ENCODE results near the gene ABI3BP. TPM values are rescaled to one million over a fixed set of nuclear protein-coding genes. Genes with fewer than 3 reads are reported as not detected.

Gene ABI3BP
- total and polyA plus RNA-seq, 4 donors, result 21.9 to 87.5 (median 59.9) TPM

- Histone ChIP-seq H3K4me3 (no peak overlapping the region), H3K27ac (ENCODE audit: low read depth in 1 of 2, low read length in 1 of 2) (no peak overlapping the region), H3K4me1 (ENCODE audit: control insufficient read depth in 5 of 5, insufficient read depth in 5 of 5, low read length in 5 of 5) (peaks cover 0 to 5% (median 1%) of the 10 kb centered on the region in 5 donors), H3K27me3 (ENCODE audit: control insufficient read depth in 3 of 3, insufficient read depth in 3 of 3, low read length in 2 of 3) (no peaks in the 10 kb centered on the region), H3K36me3 (ENCODE audit: control insufficient read depth in 4 of 4, insufficient read depth in 4 of 4, low read length in 4 of 4) (no peaks in the 10 kb centered on the region), H3K9ac (ENCODE audit: insufficient read depth in 1 of 2, low read length in 2 of 2) (no peak overlapping the region), H3K9me3 (ENCODE audit: control insufficient read depth in 4 of 4, insufficient read depth in 3 of 4, low read length in 3 of 4) (no peaks in the 10 kb centered on the region)
- DNase-seq (no peak), ATAC-seq (ENCODE audit: insufficient read depth, low FRiP score) (no peak)
- WGBS, 2 donors, result 61 to 83% methylated on average over 5 of the region's 5 CpGs
- no peak for TF ChIP-seq CTCF (IDR thresholded peaks at IDR 0.05; ENCODE audit: control extremely low read depth, extremely low read depth)
These were observed 90.6 kb downstream of the ABI3BP start for GRCh38 chr3:100902572-100902971.

GRCh38 chr3:100900671-100901335, 92.4 kb downstream of the ABI3BP start:
- H3K9me3 ChIP-seq (ENCODE audit: control insufficient read depth in 4 of 4, insufficient read depth in 3 of 4, low read length in 3 of 4), result no peaks in the 10 kb centered on the region
- no peak overlapping the region for H3K4me3 ChIP-seq
- no peaks in the 10 kb centered on the region for H3K27me3 ChIP-seq (ENCODE audit: control insufficient read depth in 3 of 3, insufficient read depth in 3 of 3, low read length in 2 of 3)
- WGBS, 2 donors, result 64 to 80% methylated on average over 2 of the region's 2 CpGs
- no peak for ATAC-seq (ENCODE audit: insufficient read depth, low FRiP score)
- peaks cover 0 to 5% (median 1%) of the 10 kb centered on the region in 5 donors for H3K4me1 ChIP-seq (ENCODE audit: control insufficient read depth in 5 of 5, insufficient read depth in 5 of 5, low read length in 5 of 5)
- H3K36me3 ChIP-seq (ENCODE audit: control insufficient read depth in 4 of 4, insufficient read depth in 4 of 4, low read length in 4 of 4), result no peaks in the 10 kb centered on the region
- H3K27ac ChIP-seq (ENCODE audit: low read depth in 1 of 2, low read length in 1 of 2), result no peak overlapping the region
- no peak overlapping the region for H3K9ac ChIP-seq (ENCODE audit: insufficient read depth in 1 of 2, low read length in 2 of 2)
- TF ChIP-seq CTCF (IDR thresholded peaks at IDR 0.05; ENCODE audit: control extremely low read depth, extremely low read depth), result no peak
- no peak for DNase-seq

DNA sequence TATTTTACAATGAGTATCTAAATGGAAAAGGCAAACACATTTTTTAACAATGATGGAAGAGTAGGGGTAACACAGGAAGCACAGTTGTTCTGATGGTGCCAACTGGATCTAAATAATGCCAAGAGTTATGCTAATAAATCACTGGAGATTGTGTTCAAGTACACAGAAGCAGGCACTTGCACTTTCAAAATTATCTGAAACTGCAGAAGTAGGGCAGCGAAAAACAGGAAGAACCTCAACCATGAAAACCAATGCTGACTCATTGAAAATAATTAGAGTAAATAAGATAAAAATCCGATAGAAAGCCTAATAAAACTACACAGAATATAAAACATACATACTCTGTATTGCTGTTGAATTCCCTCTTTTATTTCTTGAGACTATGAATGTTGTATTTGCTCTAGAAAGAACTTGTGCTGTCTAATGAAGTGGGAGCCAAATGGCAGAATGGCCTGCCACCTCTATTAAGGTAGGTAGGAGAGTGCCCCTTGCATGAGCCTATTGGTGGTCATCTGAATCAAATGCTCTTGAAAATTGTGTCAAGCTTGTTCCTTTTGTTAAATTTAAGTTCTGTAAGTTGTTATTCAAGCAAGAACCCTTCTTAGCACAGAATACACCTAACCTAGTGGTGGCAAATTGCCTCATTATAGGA, 93.7 kb downstream of the ABI3BP start:
- WGBS, 2 donors, result 6 to 12% methylated on average over 2 of the region's 2 CpGs
- peaks cover 0 to 5% (median 1%) of the 10 kb centered on the region in 5 donors for H3K4me1 ChIP-seq (ENCODE audit: control insufficient read depth in 5 of 5, insufficient read depth in 5 of 5, low read length in 5 of 5)
- no peaks in the 10 kb centered on the region for H3K9me3 ChIP-seq (ENCODE audit: control insufficient read depth in 4 of 4, insufficient read depth in 3 of 4, low read length in 3 of 4)
- H3K9ac ChIP-seq (ENCODE audit: insufficient read depth in 1 of 2, low read length in 2 of 2), result no peak overlapping the region
- DNase-seq (peak in 1 of 3 donors; percentile 14), ATAC-seq (ENCODE audit: insufficient read depth, low FRiP score) (peak; percentile 47)
- H3K27me3 ChIP-seq (ENCODE audit: control insufficient read depth in 3 of 3, insufficient read depth in 3 of 3, low read length in 2 of 3), result no peaks in the 10 kb centered on the region
- H3K36me3 ChIP-seq (ENCODE audit: control insufficient read depth in 4 of 4, insufficient read depth in 4 of 4, low read length in 4 of 4), result no peaks in the 10 kb centered on the region
- TF ChIP-seq CTCF (IDR thresholded peaks at IDR 0.05; ENCODE audit: control extremely low read depth, extremely low read depth), result no peak
- no peak overlapping the region for H3K4me3 ChIP-seq
- no peak overlapping the region for H3K27ac ChIP-seq (ENCODE audit: low read depth in 1 of 2, low read length in 1 of 2)
